K562 (cell line): ENCODE measurements around the gene FRYL. TPM values are rescaled to one million over a fixed set of nuclear protein-coding genes. Genes with fewer than 3 reads are reported as not detected.

Experiments
- ATAC-seq: fragments of 200-7000 bp; cut with Tn5 transposase; 3 replicates; pipeline ENCODE4 v1.9.1; 2020; ENCODE audit warnings: moderate library complexity
- BruUV-seq: library from RNA; stranded (reverse); fragments of 400-500 nt; replicated peaks from 2 replicates; lab custom pipeline; 2021; lab: Mats Ljungman, UMichigan
- CTCF ChIA-PET: fragments of 300-600 bp; formaldehyde crosslinking; extraction: SDS; loops from one replicate; lab custom pipeline; 2021; ENCODE audit warnings: low intra/inter-chr PET ratio; lab: Yijun Ruan, JAX
- POLR2A ChIA-PET: fragments of 300-600, 350-650 bp; sonication (Branson Sonifier 250); formaldehyde crosslinking; extraction: SDS; loops from one replicate; lab custom pipeline; 2021; ENCODE audit warnings: antibody characterized with exemption, inconsistent platforms; lab: Yijun Ruan, JAX
- DNase-seq, 4 experiments: peaks; one replicate each; pipeline versions ENCODE4 v3.0.0 to v3.0.0-alpha.2; 2011 to 2018; ENCODE audit warnings: low spot score in 3 of 4, mixed read lengths in 3 of 4; ENCODE audit errors: extremely low read depth in 1 of 4
- FAIRE-seq: peaks from 2 replicates; lab custom pipeline; 2011; peaks lifted over from hg19 to GRCh38; lab: Jason Lieb, UNC
- H2AFZ ChIP-seq: 2 replicates; pipeline ENCODE4 v1.6.0; 2011; ENCODE audit warnings: low read depth, low read length, control low read depth, inconsistent platforms
- H3K27ac ChIP-seq: fragments of 200-600 bp; 3 replicates; pipeline ENCODE4 v1.8.0; 2011; ENCODE audit warnings: low read depth, mild to moderate bottlenecking, control low read depth, inconsistent platforms, low read length, moderate library complexity, mixed read lengths; ENCODE audit errors: extremely low read depth
- H3K27me3 ChIP-seq, 2 experiments: fragments of 300-600 bp in 1 of 2; 2 replicates in 1 of 2; 3 replicates in 1 of 2; pipeline versions ENCODE4 v1.6.0 to v1.8.0; 2011; ENCODE audit warnings: inconsistent platforms in 2 of 2, low read length in 2 of 2, mild to moderate bottlenecking in 1 of 2, mixed read lengths in 1 of 2, moderate library complexity in 1 of 2; ENCODE audit not compliant: control insufficient read depth in 2 of 2, insufficient read depth in 2 of 2
- H3K36me3 ChIP-seq: fragments of 300-600 bp; 3 replicates; pipeline ENCODE4 v1.8.0; 2011; ENCODE audit warnings: mild to moderate bottlenecking, low read length, inconsistent platforms; ENCODE audit not compliant: control insufficient read depth, insufficient read depth
- H3K4me1 ChIP-seq, 2 experiments: fragments of 200-600 bp in 1 of 2; replicated peaks in 1 of 2; 2 replicates in 1 of 2; 3 replicates in 1 of 2; pipeline versions ENCODE4 v1.5.1 to v1.8.0; 2011; ENCODE audit warnings: inconsistent platforms in 2 of 2, low read length in 2 of 2, mild to moderate bottlenecking in 1 of 2, mixed read lengths in 1 of 2, moderate library complexity in 1 of 2; ENCODE audit not compliant: control insufficient read depth in 2 of 2, insufficient read depth in 2 of 2
- H3K4me2 ChIP-seq: 2 replicates; pipeline ENCODE4 v1.6.1; 2011; ENCODE audit warnings: low read length, control low read depth, inconsistent platforms, mixed read lengths; ENCODE audit not compliant: insufficient read depth
- H3K4me3 ChIP-seq: fragments of 200-600 bp; sonication (generic), shearing (Covaris generic); 2 replicates; pipeline ENCODE4 v1.5.1; 2016; ENCODE audit warnings: control low read depth, inconsistent platforms
- H3K79me2 ChIP-seq: fragments of 200-600 bp; 3 replicates; pipeline ENCODE4 v1.8.0; 2011; ENCODE audit warnings: low read length, inconsistent platforms; ENCODE audit not compliant: control insufficient read depth, insufficient read depth
- H3K9ac ChIP-seq, 2 experiments: 2 replicates each; pipeline versions ENCODE4 v1.6.0 to v1.6.1; 2011; ENCODE audit warnings: low read depth in 2 of 2, low read length in 2 of 2, control low read depth in 1 of 2, inconsistent platforms in 1 of 2, mild to moderate bottlenecking in 1 of 2, mixed read lengths in 1 of 2; ENCODE audit not compliant: insufficient read depth in 1 of 2
- H3K9me1 ChIP-seq: one replicate; pipeline ENCODE4 v1.6.0; 2011; ENCODE audit warnings: inconsistent platforms, mild to moderate bottlenecking, low read length, moderate library complexity; ENCODE audit not compliant: control insufficient read depth, insufficient read depth
- H3K9me3 ChIP-seq: replicated peaks from 2 replicates; pipeline ENCODE4 v1.5.1; 2011; ENCODE audit warnings: low read depth, low read length, inconsistent platforms; ENCODE audit not compliant: control insufficient read depth, insufficient read depth
- H4K20me1 ChIP-seq: replicated peaks from 2 replicates; pipeline ENCODE4 v1.6.1; 2011; ENCODE audit warnings: low read length, inconsistent platforms, mixed read lengths; ENCODE audit not compliant: control insufficient read depth, insufficient read depth
- CEBPZ ChIP-seq: fragments of 150-350 bp; IDR thresholded peaks from 2 replicates; pipeline ENCODE4 v1.6.1; 2014; ENCODE audit warnings: low read depth, mild to moderate bottlenecking, low read length, borderline replicate concordance
- CREB3 ChIP-seq: fragments of 450-650 bp; conservative IDR thresholded peaks from 2 replicates; pipeline ENCODE4 v1.6.1; 2016; ENCODE audit warnings: missing genetic modification characterization, low read depth, mild to moderate bottlenecking, missing compliant biosample characterization, moderate library complexity
- RBM39 ChIP-seq: fragments of 200-400 bp; formaldehyde crosslinking; optimal IDR thresholded peaks from 2 replicates; pipeline ENCODE3; 2018; ENCODE audit warnings: low read depth, low read length
- ZHX1 ChIP-seq: fragments of 150-350 bp; conservative IDR thresholded peaks from 2 replicates; pipeline ENCODE4 v1.6.1; 2014; ENCODE audit warnings: low read length
- ZNF212 ChIP-seq: fragments of 450-650 bp; formaldehyde crosslinking; IDR thresholded peaks from 2 replicates; pipeline ENCODE4 v1.4.0; 2020; ENCODE audit warnings: mild to moderate bottlenecking
- ZNF318 ChIP-seq, 2 experiments: fragments of 450-650 bp; IDR thresholded peaks; 2 replicates each; pipeline ENCODE4 v1.6.1; 2016; ENCODE audit warnings: mild to moderate bottlenecking in 2 of 2, borderline replicate concordance in 1 of 2, low read depth in 1 of 2, moderate library complexity in 1 of 2
- in situ Hi-C: fragments of 300-500 bp; cut with MboI; formaldehyde crosslinking; loops from 4 replicates; pipeline ENCODE4 v1.15.0; 2018; ENCODE audit warnings: inconsistent platforms, mixed read lengths
- intact Hi-C: fragments of 100-400 bp; cut with micrococcal nuclease; formaldehyde crosslinking; loops from 2 replicates; pipeline ENCODE4 v1.14.2; 2022
- polyA plus RNA-seq, 8 experiments: library from polyadenylated mRNA; depleted of rRNA in 4 of 8; stranded (reverse) in 5 of 8; unstranded in 3 of 8; fragments of >200 nt; fragmentation: Nextera tagmentation in 2 of 8; fragmentation: Illumina TruSeq in 1 of 8; extraction: Ambion mirVana in 2 of 8; extraction: Trizol in 1 of 8; gene quantifications; 2 replicates each; pipeline versions ENCODE4 v1.2.1 to v1.2.3, GENCODE V29; 2011 to 2014; ENCODE audit warnings: inconsistent platforms in 1 of 8, missing spikeins in 1 of 8
- total RNA-seq, 7 experiments: library from RNA; depleted of rRNA in 6 of 7; stranded (reverse); fragments of >200 nt in 6 of 7; fragmentation: Illumina TruSeq in 2 of 7; extraction: Trizol in 2 of 7; gene quantifications; 2 replicates each; pipeline versions ENCODE4 v1.2.1 to v1.2.3, GENCODE V29; 2011 to 2021; ENCODE audit warnings: low replicate concordance in 1 of 7

FRYL gene
- total and polyA plus RNA-seq, 9 of the 15 experiments (the other 6 are each of a cell fraction or from before 2014, with no cell fraction given), result 7.2 to 34.9 (median 15.9) TPM

- no peaks in the 10 kb centered on the region for H3K9me1 ChIP-seq
- FAIRE-seq, result no peak
- no peak for ATAC-seq
- no peaks in the 10 kb centered on the region for H3K36me3 ChIP-seq
- no peak overlapping the region for H3K27ac ChIP-seq
- H2AFZ ChIP-seq, result no peak overlapping the region
- CTCF ChIA-PET, result no interaction called here
- intact Hi-C loops (no loop called here), in situ Hi-C loops (no loop called here)
- H3K4me3 ChIP-seq, result no peak overlapping the region
- POLR2A ChIA-PET, result no interaction called here
- no peaks in the 10 kb centered on the region for H3K27me3 ChIP-seq
- H3K4me2 ChIP-seq, result no peak overlapping the region
- BruUV-seq, result no TSS peak
- H3K79me2 ChIP-seq, result no peaks in the 10 kb centered on the region
- no peak overlapping the region for H3K9ac ChIP-seq
- DNase-seq, result no peak
- H3K4me1 ChIP-seq, result no peaks in the 10 kb centered on the region
- H3K9me3 ChIP-seq, result no peaks in the 10 kb centered on the region
- H4K20me1 ChIP-seq, result no peaks in the 10 kb centered on the region
- TF ChIP-seq ZNF212 (CRISPR knock-in tag) (no peak), CREB3 (tag) (no peak), ZNF318 (IDR thresholded peaks at IDR 0.05; ENCODE audit: borderline replicate concordance in 1 of 2, low read depth in 1 of 2) (no peak), CEBPZ (no peak), ZHX1 (no peak), RBM39 (no peak)
Measured at GRCh38 chr4:48461000-48461399, 319.1 kb downstream of the FRYL start.
